Right lobe of liver (tissue), 6 donors: ENCODE measurements around the gene RPS5. TPM values are rescaled to one million over a fixed set of nuclear protein-coding genes. Genes with fewer than 3 reads are reported as not detected.
"Not testable (repeated sequence)": the region's sequence is repeated elsewhere in the genome, so short reads cannot be mapped to it uniquely, and the experiment has no call there.

Experiments
- ATAC-seq, 4 donors: fragments of 200-7000 bp; cut with Tn5 transposase; one replicate each; pipeline ENCODE4 v1.9.1; 2020; ENCODE audit warnings: mild to moderate bottlenecking in 4 of 4, moderate library complexity in 4 of 4
- DNase-seq, 3 donors: peaks; one replicate each; pipeline ENCODE4 v3.0.0-alpha.2; 2020
- H3K27ac ChIP-seq, 3 donors: fragments of 200-600 bp; one replicate each; pipeline ENCODE4 v1.8.0; 2022
- H3K27me3 ChIP-seq, 2 donors: fragments of 200-600 bp; one replicate each; pipeline ENCODE4 v1.8.0; 2022
- H3K36me3 ChIP-seq, 4 donors: fragments of 200-600 bp; sonication (generic) in 1 of 4; one replicate each; pipeline versions ENCODE4 v1.5.1 to v1.8.0; 2017 to 2022; ENCODE audit warnings: control low read depth in 1 of 4
- H3K4me1 ChIP-seq, 4 donors: fragments of 200-600 bp; sonication (generic) in 1 of 4; one replicate each; pipeline versions ENCODE4 v1.5.1 to v1.8.0; 2017 to 2022; ENCODE audit warnings: control low read depth in 1 of 4
- H3K4me3 ChIP-seq, 3 donors: fragments of 200-600 bp; one replicate each; pipeline ENCODE4 v1.8.0; 2022
- H3K9me3 ChIP-seq, 4 donors: fragments of 200-600 bp; sonication (generic) in 1 of 4; one replicate each; pipeline versions ENCODE4 v1.5.1 to v1.8.0; 2017 to 2022; ENCODE audit warnings: control low read depth in 1 of 4
- POLR2A ChIP-seq: fragments of 450-650 bp; IDR thresholded peaks from one replicate; pipeline ENCODE4 v1.6.1; 2017; ENCODE audit warnings: antibody characterized with exemption, mild to moderate bottlenecking
- WGBS: methylation state at CpG from one replicate; pipeline ENCODE4 v1.1.6; 2018; ENCODE audit warnings: low coverage, low lambda C conversion rate; ENCODE audit not compliant: insufficient coverage; ENCODE audit errors: missing lambda C conversion rate; 5-methylcytosine and 5-hydroxymethylcytosine counted together
- intact Hi-C, 2 donors: fragments of 100-400 bp; cut with DNase I; formaldehyde crosslinking; loops; one replicate each; pipeline versions ENCODE4 v1.11.2 to v1.14.1; 2022
- microRNA-seq, 2 donors: library from miRNA; unstranded; fragments of <30 nt; microRNA quantifications; one replicate each; pipeline ENCODE4, GENCODE V29; 2019 to 2020
- small RNA-seq, 2 experiments: library from RNA; depleted of rRNA; stranded (forward); fragments of <200 nt; gene quantifications; one replicate each; pipeline ENCODE3, GENCODE V24; 2016
- total RNA-seq, 6 experiments: library from RNA; depleted of rRNA in 2 of 6; stranded (reverse); fragments of >200 nt in 2 of 6; fragmentation: NEBNext Ultra II Directional in 3 of 6; extraction: Animal tissue kit (Norgen Biotek cat#: 25700) in 3 of 6; gene quantifications; one replicate each; pipeline versions ENCODE4 v1.1.0 to v1.2.4, GENCODE V29; 2016 to 2023
- TF ChIP-seq, protein P1 (sequence below), 4 donors: fragments of 200-600 bp in 3 of 4; fragments of 450-650 bp in 1 of 4; IDR thresholded peaks; one replicate each; pipeline versions ENCODE4 v1.5.1 to v1.8.0; 2016 to 2022; ENCODE audit warnings: antibody characterized with exemption in 4 of 4, mild to moderate bottlenecking in 2 of 4
- donor health status: DM: no; HTN: yes; CAD: no.
- donor health status: DM: no; HTN: no; CAD: no.
- donor health status: DM: no; HTN: no; CAD: no.
- donor health status: DM: no; HTN: yes; CAD: no.
- donor health status: DM: no; HTN: yes; CAD: no.

The RPS5 gene
- total RNA-seq, 6 experiments from 2014 or later, result 274 to 637 (median 304) TPM

DNA sequence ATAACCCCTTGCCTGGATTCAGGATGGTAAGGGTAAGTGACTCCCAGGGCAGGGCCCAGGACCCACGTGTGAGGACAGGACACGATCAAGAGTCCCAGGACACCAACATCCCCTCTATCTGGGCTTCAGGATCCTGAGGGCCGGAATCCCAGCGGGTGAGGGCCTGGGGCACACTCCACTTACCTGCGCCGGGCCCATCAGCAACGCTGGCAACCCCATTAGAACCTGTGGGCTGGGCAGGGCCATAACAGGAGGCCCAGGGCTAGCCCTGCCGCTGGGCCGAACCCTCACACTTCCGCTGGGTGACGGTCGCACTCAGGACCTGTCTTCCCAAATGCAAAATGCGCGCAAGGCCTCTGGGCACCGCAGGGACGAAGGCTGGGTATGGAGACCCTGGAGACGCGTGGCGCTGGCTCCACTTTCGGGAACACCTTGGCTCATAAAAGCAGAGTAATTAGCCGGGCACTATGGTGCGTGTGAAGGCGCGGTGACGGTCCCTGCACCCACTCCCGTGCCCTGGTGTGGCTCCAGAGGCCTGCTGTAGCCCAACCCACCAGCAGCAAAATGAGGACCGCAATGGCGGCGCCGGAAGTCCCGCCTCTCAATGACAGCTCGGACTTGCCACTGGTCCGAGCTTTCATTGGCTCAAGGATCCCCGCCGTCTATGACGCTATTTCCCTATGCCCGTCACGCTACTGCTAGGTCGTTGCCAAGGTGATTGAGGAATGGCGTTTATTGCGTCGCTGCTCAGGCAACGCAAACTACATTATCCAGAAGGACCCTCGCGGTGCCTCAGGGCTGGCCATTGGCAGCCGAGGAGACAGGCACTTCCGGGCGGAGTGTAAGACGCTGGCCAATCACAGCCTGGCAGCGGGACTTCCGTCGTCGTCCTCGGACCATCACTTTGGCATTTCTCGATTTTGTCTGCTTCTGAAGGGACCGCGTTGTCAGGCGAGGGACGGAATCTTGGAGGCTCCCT is 52.8 kb downstream of the RPS5 start, which contains the start of gene ZNF132:
Gene ZNF132 (minus strand): TSS at position 578 of the 979 bp plus-strand sequence. CDS start 332 bp downstream, at position 246.
- DNase-seq (peak; percentile 88 to 97 (median 95)), ATAC-seq (peak; percentile 94 to 99 (median 98))
- peaks cover 0 to 16% (median 5%) of the 10 kb centered on the region in 4 donors for H3K36me3 ChIP-seq
- H3K4me1 ChIP-seq, result peaks cover 0 to 8% (median 1%) of the 10 kb centered on the region in 4 donors
- intact Hi-C loops, result no loop called here
- no peaks in the 10 kb centered on the region for H3K27me3 ChIP-seq
- TF ChIP-seq, protein P1, sequence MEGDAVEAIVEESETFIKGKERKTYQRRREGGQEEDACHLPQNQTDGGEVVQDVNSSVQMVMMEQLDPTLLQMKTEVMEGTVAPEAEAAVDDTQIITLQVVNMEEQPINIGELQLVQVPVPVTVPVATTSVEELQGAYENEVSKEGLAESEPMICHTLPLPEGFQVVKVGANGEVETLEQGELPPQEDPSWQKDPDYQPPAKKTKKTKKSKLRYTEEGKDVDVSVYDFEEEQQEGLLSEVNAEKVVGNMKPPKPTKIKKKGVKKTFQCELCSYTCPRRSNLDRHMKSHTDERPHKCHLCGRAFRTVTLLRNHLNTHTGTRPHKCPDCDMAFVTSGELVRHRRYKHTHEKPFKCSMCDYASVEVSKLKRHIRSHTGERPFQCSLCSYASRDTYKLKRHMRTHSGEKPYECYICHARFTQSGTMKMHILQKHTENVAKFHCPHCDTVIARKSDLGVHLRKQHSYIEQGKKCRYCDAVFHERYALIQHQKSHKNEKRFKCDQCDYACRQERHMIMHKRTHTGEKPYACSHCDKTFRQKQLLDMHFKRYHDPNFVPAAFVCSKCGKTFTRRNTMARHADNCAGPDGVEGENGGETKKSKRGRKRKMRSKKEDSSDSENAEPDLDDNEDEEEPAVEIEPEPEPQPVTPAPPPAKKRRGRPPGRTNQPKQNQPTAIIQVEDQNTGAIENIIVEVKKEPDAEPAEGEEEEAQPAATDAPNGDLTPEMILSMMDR (IDR thresholded peaks at IDR 0.05), result no peak
- TF ChIP-seq POLR2A, result no peak
- peaks cover 0 to 15% (median 3%) of the 10 kb centered on the region in 4 donors for H3K9me3 ChIP-seq
- 20% methylated on average over 12 of the region's 59 CpGs for WGBS
- peak within 1 kb of the TSS; percentile 55 to 86 (median 62) for H3K4me3 ChIP-seq
- H3K27ac ChIP-seq, result peak within 1 kb of the TSS in 2 of 3 donors; percentile 44 to 60

DNA sequence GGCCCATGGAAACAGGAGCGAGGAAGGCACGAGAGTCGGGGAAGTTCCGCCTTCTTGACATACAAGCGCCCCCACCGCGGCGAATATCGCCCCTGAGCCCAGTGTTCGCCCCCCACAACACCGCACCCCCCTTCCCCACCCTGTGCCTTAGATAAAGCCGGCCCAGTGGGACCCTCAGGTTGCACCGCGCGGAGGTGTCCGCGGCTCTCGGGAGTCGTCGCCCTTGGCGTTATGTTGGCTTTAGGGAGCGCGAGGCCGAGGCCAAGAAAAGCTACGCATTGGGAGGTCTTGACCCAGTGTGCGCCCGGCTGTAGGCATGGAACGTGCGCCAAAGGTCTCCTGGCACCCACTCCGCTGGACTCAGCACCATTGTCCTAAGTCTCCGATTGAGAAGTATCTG is 53.5 kb downstream of the RPS5 start:
- 26% methylated on average over 14 of the region's 31 CpGs for WGBS
- H3K36me3 ChIP-seq, result peaks cover 0 to 10% (median 3%) of the 10 kb centered on the region in 4 donors
- no peaks in the 10 kb centered on the region for H3K27me3 ChIP-seq
- peak in 1 of 4 donors; percentile 1 for ATAC-seq
- intact Hi-C loops, result no loop called here
- peak in 1 of 3 donors; percentile 45 for DNase-seq
- peaks cover 0 to 8% (median 0%) of the 10 kb centered on the region in 4 donors for H3K9me3 ChIP-seq
- TF ChIP-seq POLR2A, result no peak
- TF ChIP-seq, protein P1 (IDR thresholded peaks at IDR 0.05), result no peak
- peak overlapping the region; percentile 55 to 86 (median 62) for H3K4me3 ChIP-seq
- H3K4me1 ChIP-seq, result peaks cover 0 to 8% (median 1%) of the 10 kb centered on the region in 4 donors
- peak overlapping the region in 2 of 3 donors; percentile 44 to 60 for H3K27ac ChIP-seq

DNA sequence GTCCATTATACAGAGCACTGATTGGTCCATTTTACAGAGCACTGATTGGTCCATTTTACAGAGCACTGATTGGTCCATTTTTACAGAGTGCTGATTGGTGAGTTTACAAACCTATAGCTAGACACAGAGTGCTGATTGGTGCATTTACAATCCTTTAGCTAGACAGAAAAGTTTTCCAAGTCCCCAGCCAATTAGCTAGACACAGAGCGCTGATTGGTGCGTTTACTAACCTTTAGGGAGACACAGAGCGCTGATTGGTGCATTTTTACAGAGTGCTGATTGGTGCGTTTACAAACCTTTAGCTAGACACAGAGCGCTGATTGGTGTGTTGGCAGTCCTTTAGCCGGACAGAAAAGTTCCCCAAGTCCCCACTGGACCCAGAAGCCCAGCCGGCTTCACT is 55.9 kb downstream of the RPS5 start:
- H3K9me3 ChIP-seq, H3K27ac ChIP-seq, ATAC-seq, H3K36me3 ChIP-seq, H3K4me3 ChIP-seq, DNase-seq, intact Hi-C loops, H3K4me1 ChIP-seq, H3K27me3 ChIP-seq: not testable (repeated sequence)
- WGBS, result 78% methylated on average over 6 of the region's 7 CpGs

Small RNA genes lying within 50 kb of the gene (microRNA-seq; reads per million reads assigned to microRNA genes)
- 0 to 0.29 reads per million in 2 donors for gene MIR4754

Small RNA genes lying within 50 kb of the gene (small RNA-seq; reads per million reads assigned to genes)
- gene MIR4754, result 0 reads per million in 2 experiments
- 0 to 0.29 reads per million in 2 experiments for gene RNA5SP473

Other genes with a start within 250 kb of the RPS5 start
- 1 to 10 TPM; 2.0 to 7.2 (median 2.9) TPM for gene ZNF329, start 236.5 kb upstream of the RPS5 start, total RNA-seq
- gene ZNF274, start 204.2 kb upstream of the RPS5 start, total RNA-seq, result 10 to 100 TPM; 12.7 to 18.5 (median 14.4) TPM
- gene ZNF544, start 158.4 kb upstream of the RPS5 start, total RNA-seq, result 10 to 100 TPM in 3 of 6 experiments, 1 to 10 TPM in 3; 6.1 to 16.5 (median 10.7) TPM
- gene ZNF8, start 108.3 kb upstream of the RPS5 start, total RNA-seq, result 1 to 10 TPM; 1.0 to 2.3 (median 1.6) TPM
- 10 to 100 TPM; 12.4 to 44.7 (median 15.8) TPM for gene ERVK3-1, start 81.9 kb upstream of the RPS5 start, total RNA-seq
- 1 to 10 TPM; 1.7 to 2.9 (median 2.1) TPM for gene ZSCAN22, start 60.3 kb upstream of the RPS5 start, total RNA-seq
- 1,000 to 10,000 TPM in 4 of 6 experiments, 100 to 1,000 TPM in 2; 897 to 2,313 (median 1,164) TPM for gene A1BG, start 33.8 kb upstream of the RPS5 start, total RNA-seq
- 1 to 10 TPM in 5 of 6 experiments, under 1 TPM in 1; 0.73 to 3.1 (median 1.7) TPM for gene ZNF497, start 24.5 kb upstream of the RPS5 start, total RNA-seq
- 1 to 10 TPM; 1.7 to 3.9 (median 2.4) TPM for gene ZNF837, start 6.2 kb upstream of the RPS5 start, total RNA-seq
- not detected for gene RNF225, start 8.4 kb downstream of the RPS5 start, total RNA-seq
- 10 to 100 TPM in 1 of 6 experiments, 1 to 10 TPM in 5; 5.6 to 12.1 (median 6.6) TPM for gene ZNF584, start 21.4 kb downstream of the RPS5 start, total RNA-seq
- gene ZNF132, start 52.9 kb downstream of the RPS5 start, total RNA-seq, result 1 to 10 TPM in 3 of 6 experiments, under 1 TPM in 3; 0.75 to 2.8 (median 1.0) TPM
- gene ZNF324B, start 64.4 kb downstream of the RPS5 start, total RNA-seq, result 1 to 10 TPM; 2.9 to 3.3 (median 2.9) TPM
- 1 to 10 TPM; 2.9 to 4.9 (median 3.8) TPM for gene ZNF324, start 79.8 kb downstream of the RPS5 start, total RNA-seq
- 1 to 10 TPM; 1.4 to 5.4 (median 4.1) TPM for gene ZNF446, start 89.1 kb downstream of the RPS5 start, total RNA-seq
- gene SLC27A5, start 124.7 kb downstream of the RPS5 start, total RNA-seq, result 100 to 1,000 TPM; 107 to 737 (median 366) TPM
- 1 to 10 TPM; 3.5 to 4.8 (median 4.3) TPM for gene ZBTB45, start 132.5 kb downstream of the RPS5 start, total RNA-seq
- 100 to 1,000 TPM in 3 of 6 experiments, 10 to 100 TPM in 3; 75.4 to 106 (median 94.7) TPM for gene TRIM28, start 156.8 kb downstream of the RPS5 start, total RNA-seq
- gene CHMP2A, start 167.8 kb downstream of the RPS5 start, total RNA-seq, result 10 to 100 TPM; 62.1 to 90.9 (median 70.7) TPM
- 10 to 100 TPM; 16.0 to 23.5 (median 20.7) TPM for gene UBE2M, start 171.3 kb downstream of the RPS5 start, total RNA-seq
- gene MZF1, start 186.1 kb downstream of the RPS5 start, total RNA-seq, result 10 to 100 TPM in 5 of 6 experiments, 1 to 10 TPM in 1; 8.2 to 19.9 (median 14.1) TPM